ENCODE measurements around the gene MYO7A.

MYO7A gene

GRCh38 chr11:77127235-77127911 lies 673 bp upstream of the MYO7A start:
- peak; percentile 35 for DNase-seq (ENCODE audit: low read depth)

GRCh38 chr11:77129069-77129841 lies 1.2 kb downstream of the MYO7A start:
- DNase-seq (ENCODE audit: low read depth), result no peak

GRCh38 chr11:77129842-77130756 lies 2.1 kb downstream of the MYO7A start:
- no peak for DNase-seq (ENCODE audit: low read depth)

DNA sequence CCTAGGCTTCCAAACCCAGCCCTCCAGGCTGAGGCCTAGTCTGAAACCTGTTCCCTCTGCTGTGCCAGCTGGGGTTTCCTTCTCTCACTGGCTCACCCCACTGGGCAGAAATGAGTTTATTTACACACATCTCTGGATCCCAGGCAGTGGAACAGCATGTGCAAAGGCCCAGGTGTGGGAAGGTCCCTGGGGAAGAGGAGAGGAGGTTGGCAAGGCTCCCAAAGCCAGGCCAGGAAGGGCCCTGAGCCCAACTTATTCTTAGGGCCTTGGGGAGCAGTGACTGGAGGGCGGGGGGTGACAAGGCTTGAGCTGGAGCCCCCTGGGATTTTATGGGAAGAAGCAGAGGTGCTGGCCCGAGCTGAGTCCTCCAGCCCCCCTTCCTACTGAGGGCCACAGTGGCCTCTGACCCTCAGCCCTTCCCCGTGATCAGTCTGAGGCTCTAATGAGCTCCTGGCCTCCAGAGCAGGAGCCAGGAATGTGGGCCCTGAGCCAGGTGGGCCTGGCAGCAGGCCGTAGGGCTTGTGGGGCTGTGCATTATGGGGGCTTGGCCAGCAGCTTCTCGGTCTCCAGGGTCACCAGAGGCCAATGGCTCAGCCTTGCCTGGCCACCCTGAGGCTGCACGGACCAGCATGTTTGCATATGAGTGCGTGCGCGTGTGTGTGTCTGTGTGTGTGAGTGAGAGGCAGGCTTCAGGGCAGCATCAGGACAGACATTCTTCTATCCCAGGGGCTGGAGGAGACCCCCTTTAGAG lies 2.9 kb downstream of the MYO7A start:
- DNase-seq (ENCODE audit: low read depth), result peak; percentile 32

- DNase-seq (ENCODE audit: low read depth), result no peak
Observed at GRCh38 chr11:77131560-77131959, 3.5 kb downstream of the MYO7A start.

DNA sequence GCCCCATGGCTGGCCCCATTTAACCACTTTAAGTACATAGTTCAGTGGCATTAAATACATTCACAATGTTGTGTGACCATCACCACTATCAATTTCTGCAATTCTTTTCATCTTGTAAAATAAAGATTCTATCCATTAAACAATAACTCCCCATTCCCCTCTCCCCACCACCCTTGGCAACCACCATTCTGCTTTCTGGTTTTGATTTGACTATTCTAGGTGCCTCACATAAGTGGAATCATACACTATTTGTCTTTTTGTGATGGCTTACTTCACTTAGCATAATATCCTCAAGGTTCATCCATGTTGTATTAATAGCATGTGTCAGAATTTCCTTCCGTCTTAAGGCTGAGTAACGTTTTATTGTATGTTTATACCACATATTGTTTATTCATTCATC lies 7.0 kb downstream of the MYO7A start:
- no peak for DNase-seq (ENCODE audit: low read depth)

- peak; percentile 61 for DNase-seq (ENCODE audit: low read depth)
Observed at GRCh38 chr11:77136074-77136473, 8.0 kb downstream of the MYO7A start.

GRCh38 chr11:77136784-77137420 lies 8.9 kb downstream of the MYO7A start:
- no peak for DNase-seq (ENCODE audit: low read depth)

DNA sequence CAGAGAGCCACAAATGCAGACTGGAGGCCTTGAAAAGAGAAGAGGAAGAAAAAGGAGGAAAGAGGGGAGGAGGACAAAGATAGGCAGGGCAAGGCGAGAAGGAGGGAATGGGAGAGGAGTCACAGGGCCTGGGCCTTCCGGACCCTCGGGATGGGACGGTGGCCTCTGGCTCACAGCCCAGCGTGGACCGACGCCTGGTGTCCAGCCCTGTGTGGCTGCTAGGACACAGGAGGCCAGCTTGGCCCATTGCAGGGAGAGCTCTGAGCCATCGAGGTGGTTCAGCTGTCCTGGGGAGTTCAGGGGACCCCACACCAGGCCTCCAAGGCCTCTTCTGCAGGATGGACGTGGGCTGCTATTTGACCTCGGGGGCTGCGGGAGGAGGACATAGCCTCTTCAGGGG lies 9.4 kb downstream of the MYO7A start:
- no peak for DNase-seq (ENCODE audit: low read depth)

DNA sequence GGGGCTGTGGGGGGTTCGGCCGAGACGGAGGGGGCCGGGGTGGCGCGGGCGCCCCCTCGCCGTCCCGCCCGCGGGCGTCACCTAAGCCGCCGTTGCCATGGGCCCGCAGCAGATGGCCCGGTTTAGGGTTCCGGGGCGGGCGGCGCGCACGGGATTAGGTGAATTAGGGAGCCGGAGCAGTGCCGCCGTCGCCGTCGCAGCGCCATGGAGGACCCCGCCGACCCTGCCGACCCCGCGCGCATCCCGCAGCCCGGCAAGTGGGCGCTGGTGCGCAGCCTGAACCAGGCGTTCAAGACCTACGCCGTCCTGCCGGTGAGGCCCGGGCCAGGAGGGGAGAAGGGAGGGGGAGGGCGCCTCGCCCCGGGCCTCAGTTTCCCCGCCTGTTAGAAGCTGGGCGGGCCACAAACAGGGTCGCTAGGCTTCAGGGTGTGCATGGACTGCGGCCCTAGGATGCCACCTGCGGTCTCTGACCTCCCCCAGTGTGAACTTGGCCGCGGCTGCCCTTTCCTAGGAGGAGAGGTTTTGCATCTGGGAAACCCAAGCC lies 10.1 kb downstream of the MYO7A start:
- DNase-seq (ENCODE audit: low read depth), result no peak

- DNase-seq (ENCODE audit: low read depth), result no peak
Observed at GRCh38 chr11:77139201-77139600, 11.2 kb downstream of the MYO7A start.

GRCh38 chr11:77140231-77140851 lies 12.3 kb downstream of the MYO7A start:
- peak; percentile 36 for DNase-seq (ENCODE audit: low read depth)

DNA sequence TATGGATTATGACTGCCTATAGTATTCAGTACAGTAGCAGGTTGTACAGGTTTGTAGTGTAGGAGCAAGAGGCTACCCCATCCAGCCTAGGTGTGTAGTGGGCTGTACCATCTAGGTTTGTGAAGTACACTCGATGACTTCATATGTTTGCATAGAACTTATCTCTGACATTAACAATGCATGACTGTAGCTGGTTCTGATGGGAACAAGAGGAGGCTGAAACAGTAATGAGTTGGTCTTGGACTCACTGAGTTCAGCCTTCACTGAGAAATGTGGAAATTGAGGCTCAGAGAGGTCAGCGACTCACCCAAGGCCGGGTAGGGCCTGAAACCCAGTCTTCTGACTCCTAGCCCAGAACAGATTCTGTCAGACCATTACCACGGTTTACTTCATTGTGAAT lies 13.0 kb downstream of the MYO7A start:
- DNase-seq (ENCODE audit: low read depth), result peak; percentile 90

GRCh38 chr11:77141475-77141874 lies 13.4 kb downstream of the MYO7A start:
- DNase-seq (ENCODE audit: low read depth), result no peak

DNA sequence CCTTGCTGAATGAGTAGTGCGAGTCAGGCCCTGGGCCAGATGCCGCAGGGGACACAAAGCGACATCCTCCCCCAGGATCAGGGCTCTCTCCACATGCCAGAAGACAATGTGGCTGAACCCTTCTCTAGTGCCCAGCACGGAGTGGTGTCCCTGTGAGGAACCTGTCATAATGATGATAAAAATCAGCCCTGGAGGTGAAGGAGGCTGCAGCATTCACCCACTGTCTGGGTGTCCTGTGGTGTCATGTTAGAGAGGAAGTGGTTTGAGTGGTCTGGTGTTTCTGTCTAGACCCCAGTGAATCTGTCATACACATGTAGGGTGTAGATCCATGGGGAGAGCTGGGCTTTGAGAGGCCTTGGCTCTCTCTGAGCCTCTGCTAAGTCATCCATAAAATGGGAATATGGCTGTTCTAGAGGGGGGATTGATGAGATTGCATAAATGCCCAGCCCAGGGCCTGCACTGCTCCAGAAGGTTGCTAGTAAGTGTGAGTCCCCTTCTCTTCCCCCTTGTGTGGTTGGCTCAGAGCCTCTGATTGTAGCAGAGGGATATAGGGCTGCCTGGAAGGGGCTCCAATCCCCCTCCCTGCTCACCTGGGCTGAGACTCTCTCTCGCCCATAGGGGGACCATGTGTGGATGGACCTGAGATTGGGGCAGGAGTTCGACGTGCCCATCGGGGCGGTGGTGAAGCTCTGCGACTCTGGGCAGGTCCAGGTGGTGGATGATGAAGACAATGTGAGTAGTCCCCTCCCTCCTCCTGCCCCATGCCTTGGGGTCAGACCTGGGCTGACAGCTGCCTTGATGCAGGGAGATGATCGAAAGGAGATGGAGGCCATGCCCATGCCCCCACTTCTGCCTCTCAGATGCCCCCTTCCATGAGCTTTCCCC lies 14.3 kb downstream of the MYO7A start:
- no peak for DNase-seq (ENCODE audit: low read depth)

DNA sequence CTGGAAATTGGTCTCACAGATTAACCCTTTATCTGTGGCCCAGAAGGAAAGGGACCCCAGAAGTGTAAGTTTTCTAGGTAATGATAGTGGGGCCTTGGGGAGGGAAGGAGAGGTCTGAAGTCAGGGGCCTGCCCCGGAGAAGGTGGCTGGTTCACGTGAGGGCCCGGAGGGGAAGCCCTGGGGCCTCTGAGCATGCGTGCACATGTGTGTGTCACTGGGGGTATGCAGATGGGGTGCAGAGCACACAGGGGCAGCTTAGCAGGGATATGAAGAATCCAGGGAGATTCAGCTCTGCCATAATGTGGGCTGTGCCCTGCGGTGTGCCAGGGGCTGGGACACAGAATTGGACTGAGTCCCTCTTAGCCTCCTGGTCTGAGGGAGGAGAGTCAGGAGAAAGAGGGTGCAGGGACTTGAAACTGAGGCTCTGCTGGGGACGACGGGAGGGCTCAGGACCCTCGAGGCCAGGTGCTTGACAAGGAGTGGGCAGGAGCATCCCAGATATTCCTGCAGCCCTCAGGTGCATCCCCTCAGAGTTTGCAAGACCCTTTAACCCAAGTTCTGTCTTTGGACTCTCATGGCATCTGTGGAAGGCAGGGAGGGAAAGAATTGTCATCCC lies 15.5 kb downstream of the MYO7A start:
- no peak for DNase-seq (ENCODE audit: low read depth)

DNA sequence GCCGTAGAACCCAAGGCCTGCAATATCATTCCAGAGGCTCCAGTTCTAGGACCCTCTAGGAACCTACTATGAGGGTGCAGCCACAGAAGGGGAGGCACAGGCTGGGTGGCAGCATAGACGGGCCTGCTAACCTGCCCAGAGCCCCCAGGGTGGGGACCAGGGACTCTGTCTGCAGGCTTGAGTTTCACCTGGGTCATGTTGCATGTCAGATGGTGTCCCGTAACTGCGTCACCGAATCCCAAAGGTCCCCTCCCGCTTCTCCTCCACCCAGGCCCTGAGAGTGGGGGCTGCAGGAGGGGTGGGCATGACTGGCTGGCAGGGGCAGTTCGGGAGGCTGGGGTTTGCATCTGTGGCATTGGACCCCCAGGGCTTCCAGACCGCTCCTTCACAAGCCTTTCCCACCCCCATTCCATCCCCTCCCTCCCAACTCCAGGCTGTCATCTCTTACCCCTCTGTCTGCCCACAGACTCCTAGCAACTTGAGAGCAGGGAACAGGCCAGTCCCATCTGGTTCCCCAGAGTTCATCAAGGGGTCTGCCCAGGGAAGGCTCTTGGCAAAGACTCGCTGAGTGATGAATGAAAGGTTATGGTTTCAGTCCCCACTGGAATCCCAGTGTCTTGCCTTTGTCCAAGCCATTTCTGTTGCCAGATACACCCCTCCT lies 16.3 kb downstream of the MYO7A start:
- no peak for DNase-seq (ENCODE audit: low read depth)

- no peak for DNase-seq (ENCODE audit: low read depth)
Observed at GRCh38 chr11:77144857-77145428, 16.9 kb downstream of the MYO7A start.
